Mammary epithelial cell (primary cell): ENCODE results near the gene MOB3B.

Experiments
- EZH2 ChIP-seq: IDR thresholded peaks from 2 replicates; pipeline ENCODE4 v1.6.1; 2012; ENCODE audit warnings: low read length, inconsistent platforms, borderline replicate concordance
- TF ChIP-seq, protein P1 (sequence below), 2 donors: IDR thresholded peaks in 1 of 2; conservative IDR thresholded peaks in 1 of 2; 2 replicates each; pipeline ENCODE4 v1.5.1; 2011 to 2012; ENCODE audit warnings: inconsistent platforms in 2 of 2, low read length in 2 of 2, mild to moderate bottlenecking in 2 of 2, control low read depth in 1 of 2, low read depth in 1 of 2; ENCODE audit not compliant: insufficient read depth in 1 of 2; ENCODE audit errors: extremely low read depth in 1 of 2

DNA sequence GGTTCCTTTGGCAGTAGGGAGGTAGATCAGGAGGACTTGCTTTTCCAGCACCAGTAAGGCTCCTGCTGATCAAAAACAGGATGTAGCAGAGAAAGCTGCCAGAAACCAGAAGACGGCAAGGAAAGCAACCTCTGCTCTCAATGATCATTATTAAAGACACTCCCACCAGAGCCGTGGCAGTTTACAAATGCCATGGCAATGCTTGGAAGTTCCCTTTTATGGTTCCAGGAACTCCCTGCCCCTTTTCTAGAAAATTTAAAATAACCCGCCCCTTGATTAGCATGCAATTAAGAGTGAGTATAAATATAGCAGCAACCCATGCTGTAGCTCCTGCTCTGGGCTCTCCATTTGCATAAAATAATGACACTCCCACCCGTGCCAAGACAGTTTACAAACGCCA, 248.8 kb downstream of the MOB3B start:
- TF ChIP-seq, protein P1, sequence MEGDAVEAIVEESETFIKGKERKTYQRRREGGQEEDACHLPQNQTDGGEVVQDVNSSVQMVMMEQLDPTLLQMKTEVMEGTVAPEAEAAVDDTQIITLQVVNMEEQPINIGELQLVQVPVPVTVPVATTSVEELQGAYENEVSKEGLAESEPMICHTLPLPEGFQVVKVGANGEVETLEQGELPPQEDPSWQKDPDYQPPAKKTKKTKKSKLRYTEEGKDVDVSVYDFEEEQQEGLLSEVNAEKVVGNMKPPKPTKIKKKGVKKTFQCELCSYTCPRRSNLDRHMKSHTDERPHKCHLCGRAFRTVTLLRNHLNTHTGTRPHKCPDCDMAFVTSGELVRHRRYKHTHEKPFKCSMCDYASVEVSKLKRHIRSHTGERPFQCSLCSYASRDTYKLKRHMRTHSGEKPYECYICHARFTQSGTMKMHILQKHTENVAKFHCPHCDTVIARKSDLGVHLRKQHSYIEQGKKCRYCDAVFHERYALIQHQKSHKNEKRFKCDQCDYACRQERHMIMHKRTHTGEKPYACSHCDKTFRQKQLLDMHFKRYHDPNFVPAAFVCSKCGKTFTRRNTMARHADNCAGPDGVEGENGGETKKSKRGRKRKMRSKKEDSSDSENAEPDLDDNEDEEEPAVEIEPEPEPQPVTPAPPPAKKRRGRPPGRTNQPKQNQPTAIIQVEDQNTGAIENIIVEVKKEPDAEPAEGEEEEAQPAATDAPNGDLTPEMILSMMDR (conservative IDR thresholded peaks at IDR 0.05 in 1 of 2, IDR thresholded peaks at IDR 0.05 in 1 of 2; ENCODE audit: extremely low read depth in 1 of 2, insufficient read depth in 1 of 2, low read depth in 1 of 2, low read length in 2 of 2) = no peak
- TF ChIP-seq EZH2 = no peak
